ENCODE results near the gene CPVL. TPM values are rescaled to one million over a fixed set of nuclear protein-coding genes. Genes with fewer than 3 reads are reported as not detected.

The CPVL gene
- total RNA-seq, 1 experiment from 2014 or later: 1.1 TPM

- Histone ChIP-seq H3K4me3 (ENCODE audit: low read depth in 2 of 2, low read length in 2 of 2) (no peak overlapping the region), H3K36me3 (ENCODE audit: control insufficient read depth, insufficient read depth, low read length) (no peaks in the 10 kb centered on the region), H3K27me3 (ENCODE audit: control insufficient read depth, insufficient read depth, low read length) (peaks cover 3% of the 10 kb centered on the region), H3K4me1 (ENCODE audit: control insufficient read depth, insufficient read depth, low read length) (no peaks in the 10 kb centered on the region), H3K9me3 (ENCODE audit: control insufficient read depth, insufficient read depth, low read depth, low read length) (no peaks in the 10 kb centered on the region), H3K27ac (ENCODE audit: low read length) (no peak overlapping the region)
- in situ Hi-C loops (cut with HindIII; ENCODE audit: low pct_unique_long_range_greater_than_20kb, low sequenced_read_pairs): no loop called here
- no peak for ATAC-seq
- no TSS peak for BruUV-seq (replicated peaks)
- CTCF ChIA-PET: no interaction called here
- POLR2A ChIA-PET: no interaction called here
- intact Hi-C loops (cut with micrococcal nuclease; ENCODE audit: unreplicated experiment): no loop called here
- DNase-seq (ENCODE audit: low read depth, low spot score): no peak
- no peak for TF ChIP-seq SIN3A (IDR thresholded peaks at IDR 0.05; ENCODE audit: borderline replicate concordance, insufficient read depth, low read depth, low read length)
- TF ChIP-seq TCF7L2 (IDR thresholded peaks at IDR 0.05; ENCODE audit: low read depth, low read length): no peak
- no peak for TF ChIP-seq POLR2AphosphoS5 (IDR thresholded peaks at IDR 0.05; ENCODE audit: low read depth, low read length)
- TF ChIP-seq, protein P1, sequence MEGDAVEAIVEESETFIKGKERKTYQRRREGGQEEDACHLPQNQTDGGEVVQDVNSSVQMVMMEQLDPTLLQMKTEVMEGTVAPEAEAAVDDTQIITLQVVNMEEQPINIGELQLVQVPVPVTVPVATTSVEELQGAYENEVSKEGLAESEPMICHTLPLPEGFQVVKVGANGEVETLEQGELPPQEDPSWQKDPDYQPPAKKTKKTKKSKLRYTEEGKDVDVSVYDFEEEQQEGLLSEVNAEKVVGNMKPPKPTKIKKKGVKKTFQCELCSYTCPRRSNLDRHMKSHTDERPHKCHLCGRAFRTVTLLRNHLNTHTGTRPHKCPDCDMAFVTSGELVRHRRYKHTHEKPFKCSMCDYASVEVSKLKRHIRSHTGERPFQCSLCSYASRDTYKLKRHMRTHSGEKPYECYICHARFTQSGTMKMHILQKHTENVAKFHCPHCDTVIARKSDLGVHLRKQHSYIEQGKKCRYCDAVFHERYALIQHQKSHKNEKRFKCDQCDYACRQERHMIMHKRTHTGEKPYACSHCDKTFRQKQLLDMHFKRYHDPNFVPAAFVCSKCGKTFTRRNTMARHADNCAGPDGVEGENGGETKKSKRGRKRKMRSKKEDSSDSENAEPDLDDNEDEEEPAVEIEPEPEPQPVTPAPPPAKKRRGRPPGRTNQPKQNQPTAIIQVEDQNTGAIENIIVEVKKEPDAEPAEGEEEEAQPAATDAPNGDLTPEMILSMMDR (IDR thresholded peaks at IDR 0.05): no peak
- TF ChIP-seq, protein P2, sequence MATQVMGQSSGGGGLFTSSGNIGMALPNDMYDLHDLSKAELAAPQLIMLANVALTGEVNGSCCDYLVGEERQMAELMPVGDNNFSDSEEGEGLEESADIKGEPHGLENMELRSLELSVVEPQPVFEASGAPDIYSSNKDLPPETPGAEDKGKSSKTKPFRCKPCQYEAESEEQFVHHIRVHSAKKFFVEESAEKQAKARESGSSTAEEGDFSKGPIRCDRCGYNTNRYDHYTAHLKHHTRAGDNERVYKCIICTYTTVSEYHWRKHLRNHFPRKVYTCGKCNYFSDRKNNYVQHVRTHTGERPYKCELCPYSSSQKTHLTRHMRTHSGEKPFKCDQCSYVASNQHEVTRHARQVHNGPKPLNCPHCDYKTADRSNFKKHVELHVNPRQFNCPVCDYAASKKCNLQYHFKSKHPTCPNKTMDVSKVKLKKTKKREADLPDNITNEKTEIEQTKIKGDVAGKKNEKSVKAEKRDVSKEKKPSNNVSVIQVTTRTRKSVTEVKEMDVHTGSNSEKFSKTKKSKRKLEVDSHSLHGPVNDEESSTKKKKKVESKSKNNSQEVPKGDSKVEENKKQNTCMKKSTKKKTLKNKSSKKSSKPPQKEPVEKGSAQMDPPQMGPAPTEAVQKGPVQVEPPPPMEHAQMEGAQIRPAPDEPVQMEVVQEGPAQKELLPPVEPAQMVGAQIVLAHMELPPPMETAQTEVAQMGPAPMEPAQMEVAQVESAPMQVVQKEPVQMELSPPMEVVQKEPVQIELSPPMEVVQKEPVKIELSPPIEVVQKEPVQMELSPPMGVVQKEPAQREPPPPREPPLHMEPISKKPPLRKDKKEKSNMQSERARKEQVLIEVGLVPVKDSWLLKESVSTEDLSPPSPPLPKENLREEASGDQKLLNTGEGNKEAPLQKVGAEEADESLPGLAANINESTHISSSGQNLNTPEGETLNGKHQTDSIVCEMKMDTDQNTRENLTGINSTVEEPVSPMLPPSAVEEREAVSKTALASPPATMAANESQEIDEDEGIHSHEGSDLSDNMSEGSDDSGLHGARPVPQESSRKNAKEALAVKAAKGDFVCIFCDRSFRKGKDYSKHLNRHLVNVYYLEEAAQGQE (IDR thresholded peaks at IDR 0.05; ENCODE audit: insufficient read depth in 1 of 2, low read depth in 2 of 2, low read length in 1 of 2): no peak
Measured at GRCh38 chr7:28996836-28997235, 149.5 kb downstream of the CPVL start.

DNA sequence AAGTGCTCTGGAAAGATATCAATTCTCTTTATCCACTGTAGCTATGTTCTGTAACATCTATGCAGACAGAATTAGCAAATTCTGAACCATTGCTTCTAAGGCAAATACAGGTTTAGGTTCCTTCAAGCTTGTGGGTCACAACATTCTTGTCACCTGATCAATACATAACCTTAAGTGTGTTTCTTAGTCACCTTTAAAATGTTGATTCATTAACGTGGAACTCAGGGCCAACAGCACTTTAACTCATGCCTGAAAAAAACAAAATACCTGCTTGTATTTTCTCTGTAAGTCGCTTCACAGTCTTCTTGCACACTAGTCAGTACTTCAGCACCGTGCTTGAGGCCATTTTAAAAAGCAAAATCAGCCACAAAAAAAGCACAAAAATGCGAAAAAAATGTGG, 153.0 kb downstream of the CPVL start:
- ChIA-PET POLR2A (no interaction called here), CTCF (no interaction called here)
- ATAC-seq (no peak), DNase-seq (ENCODE audit: low read depth, low spot score) (no peak)
- Histone ChIP-seq H3K27ac (ENCODE audit: low read length) (no peak overlapping the region), H3K4me1 (ENCODE audit: control insufficient read depth, insufficient read depth, low read length) (no peaks in the 10 kb centered on the region), H3K36me3 (ENCODE audit: control insufficient read depth, insufficient read depth, low read length) (no peaks in the 10 kb centered on the region), H3K9me3 (ENCODE audit: control insufficient read depth, insufficient read depth, low read depth, low read length) (no peaks in the 10 kb centered on the region), H3K27me3 (ENCODE audit: control insufficient read depth, insufficient read depth, low read length) (peaks cover 3% of the 10 kb centered on the region; the same call in 1 of the 2 replicates), H3K4me3 (ENCODE audit: low read depth in 2 of 2, low read length in 2 of 2) (no peak overlapping the region)
- TF ChIP-seq SIN3A (IDR thresholded peaks at IDR 0.05; ENCODE audit: borderline replicate concordance, insufficient read depth, low read depth, low read length): no peak
- no peak for TF ChIP-seq POLR2AphosphoS5 (IDR thresholded peaks at IDR 0.05; ENCODE audit: low read depth, low read length)
- TF ChIP-seq, protein P1 (IDR thresholded peaks at IDR 0.05): no peak
- TF ChIP-seq TCF7L2 (IDR thresholded peaks at IDR 0.05; ENCODE audit: low read depth, low read length): no peak
- TF ChIP-seq, protein P2 (IDR thresholded peaks at IDR 0.05; ENCODE audit: insufficient read depth in 1 of 2, low read depth in 2 of 2, low read length in 1 of 2): no peak
- no TSS peak for BruUV-seq (replicated peaks)
- in situ Hi-C loops (cut with HindIII; ENCODE audit: low pct_unique_long_range_greater_than_20kb, low sequenced_read_pairs) (no loop called here), intact Hi-C loops (cut with micrococcal nuclease; ENCODE audit: unreplicated experiment) (no loop called here)

All from Panc1 (cell line).